ENCODE data around the gene ELAVL1.
"Not testable (repeated sequence)": the region's sequence is repeated elsewhere in the genome, so short reads cannot be mapped to it uniquely, and the experiment has no call there.

Gene ELAVL1

DNA sequence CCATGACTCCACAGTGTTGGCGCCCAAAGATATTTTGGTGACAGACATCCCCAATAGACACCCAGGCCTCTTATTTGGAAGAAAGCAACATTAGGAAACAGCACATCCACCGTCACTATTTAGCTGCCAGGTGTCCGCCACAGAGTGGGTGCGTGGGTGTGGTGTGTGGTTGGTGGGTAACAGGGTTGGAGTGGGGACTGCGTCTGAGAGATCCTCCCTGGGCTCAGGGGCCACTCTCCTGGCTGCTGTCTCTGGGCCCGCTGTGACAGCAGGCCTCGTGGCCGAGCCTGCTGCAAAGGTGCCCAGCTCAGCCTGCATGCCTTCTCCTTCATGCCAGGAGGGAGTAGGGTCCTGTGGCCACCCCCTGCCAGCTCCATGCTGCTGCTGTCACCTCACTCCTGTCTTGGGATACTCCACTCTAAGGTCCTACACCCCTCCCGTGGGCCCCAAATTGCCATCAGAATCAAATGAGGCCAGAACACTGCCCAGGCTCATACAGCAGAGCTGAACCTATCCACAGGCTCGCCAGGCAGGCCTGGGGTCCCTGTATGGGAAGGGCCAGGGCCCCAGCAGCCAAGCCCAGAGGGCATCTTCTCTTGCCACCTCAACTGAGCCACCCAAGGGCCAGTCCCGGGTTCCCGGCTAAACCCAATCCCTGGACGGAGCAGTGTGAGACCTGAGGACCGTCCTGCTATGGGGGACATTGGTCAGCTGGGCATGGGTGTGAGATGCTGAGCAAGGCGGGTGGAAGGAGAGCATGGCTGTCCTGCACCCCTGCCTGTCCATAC is 37.2 kb downstream of the ELAVL1 start:
- no peak for DNase-seq

DNA sequence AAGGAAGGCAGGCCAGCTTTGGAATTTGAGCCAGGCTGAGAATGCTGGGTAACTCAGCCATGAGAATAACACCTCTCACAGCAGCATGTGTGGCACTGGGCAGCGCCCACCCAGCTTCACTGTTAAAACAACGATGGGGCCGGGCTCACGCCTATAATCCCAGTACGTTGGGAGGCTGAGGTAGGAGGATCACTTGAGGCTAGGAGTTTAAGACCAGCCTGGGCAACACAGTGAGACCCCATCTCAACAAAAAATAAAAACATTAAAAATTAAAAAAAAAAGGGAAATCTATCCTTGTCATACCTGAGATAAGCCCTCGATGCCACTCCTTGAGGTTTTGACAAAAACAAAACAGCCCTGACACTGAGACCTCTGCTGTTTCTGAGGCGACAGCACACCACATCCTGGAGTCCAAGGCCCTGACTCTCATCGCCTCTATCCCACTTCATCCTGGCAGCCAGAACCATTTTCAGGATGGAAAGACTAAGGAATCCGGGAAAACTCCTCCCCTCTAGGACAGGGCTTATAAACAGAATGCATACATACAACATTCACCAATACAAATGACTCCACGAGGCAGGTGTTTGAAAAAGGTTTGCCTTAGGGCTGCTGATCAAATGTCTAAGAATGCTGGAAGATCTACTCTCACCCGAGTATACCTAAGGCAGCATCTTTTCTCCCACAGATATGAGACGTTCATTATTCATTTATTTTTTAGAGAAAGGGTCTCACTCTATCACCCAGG is 39.3 kb downstream of the ELAVL1 start:
- no peak for DNase-seq

DNA sequence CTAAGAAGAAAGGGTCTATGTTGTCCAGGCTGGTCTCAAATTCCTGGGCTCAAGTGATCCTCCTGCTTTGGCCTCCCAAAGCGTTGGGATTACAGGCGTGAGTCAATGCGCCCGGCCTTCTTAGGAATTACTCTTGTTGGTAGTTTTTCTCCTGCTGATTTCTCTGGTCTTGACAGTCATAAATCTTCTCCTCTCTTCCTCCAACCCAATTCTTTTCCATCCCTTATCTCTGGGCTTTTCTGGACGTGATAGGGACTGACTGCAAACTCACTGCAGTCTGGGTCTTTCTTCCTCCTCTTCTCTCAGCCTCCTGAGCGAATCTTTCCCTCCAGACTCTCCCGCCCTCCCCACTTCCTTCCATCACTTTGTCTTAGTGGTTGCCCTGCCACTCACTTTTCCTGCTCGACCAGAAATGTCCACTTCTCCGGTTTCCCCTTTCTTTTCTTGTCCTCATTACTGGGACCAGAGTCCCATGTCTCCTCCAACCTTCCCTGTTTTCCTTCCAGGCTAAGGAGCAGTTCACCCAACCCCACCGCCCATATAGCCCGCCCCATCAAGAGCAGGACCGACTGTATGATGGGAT is 40.1 kb downstream of the ELAVL1 start:
- no peak for DNase-seq

DNA sequence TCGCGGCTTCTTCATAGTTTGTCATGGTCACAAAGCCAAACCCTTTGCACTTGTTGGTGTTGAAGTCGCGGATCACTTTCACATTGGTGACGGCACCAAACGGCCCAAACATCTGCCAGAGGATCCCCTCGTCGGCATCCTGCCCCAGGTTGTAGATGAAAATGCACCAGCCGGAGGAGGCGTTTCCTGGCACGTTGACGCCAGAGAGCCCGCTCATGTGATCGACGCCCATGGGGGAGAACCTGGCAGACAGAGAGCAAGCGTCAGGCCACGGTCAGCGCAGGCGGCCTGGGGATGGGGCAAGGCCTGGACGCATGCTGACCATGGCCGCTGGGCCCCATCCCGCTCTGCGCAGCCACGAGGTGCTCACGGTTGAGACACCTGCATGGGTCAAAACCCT is 41.9 kb downstream of the ELAVL1 start:
- no peak for DNase-seq

DNA sequence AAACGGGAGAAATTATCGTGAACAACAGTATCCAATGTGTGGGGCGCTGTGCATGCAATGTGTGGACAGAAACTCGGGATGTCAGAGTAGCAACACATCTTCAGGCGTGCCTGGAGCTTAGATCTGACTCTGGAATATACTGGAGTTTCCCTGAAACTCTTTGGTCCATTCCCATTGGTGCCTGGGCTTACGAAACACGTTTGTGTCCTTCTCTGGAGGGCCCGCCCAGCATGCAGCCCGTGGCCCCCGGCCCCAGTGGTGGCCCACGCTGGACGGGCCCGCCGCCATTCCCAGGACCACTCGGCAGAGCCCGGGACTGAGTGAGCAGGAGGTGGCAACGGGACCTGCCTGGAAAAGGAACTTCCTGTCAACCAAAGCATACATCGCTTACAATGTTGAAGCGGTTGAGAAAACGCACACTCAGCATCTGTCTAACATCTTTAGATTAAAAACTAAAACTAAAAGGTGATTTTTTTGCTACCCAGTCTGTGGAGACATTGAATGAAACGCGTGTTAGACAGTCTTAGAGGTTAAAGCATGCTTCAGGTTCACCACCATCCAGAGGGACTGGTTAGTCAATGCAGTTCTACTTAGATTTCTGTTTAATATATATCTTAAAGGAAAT is 42.7 kb downstream of the ELAVL1 start:
- no peak for DNase-seq

DNA sequence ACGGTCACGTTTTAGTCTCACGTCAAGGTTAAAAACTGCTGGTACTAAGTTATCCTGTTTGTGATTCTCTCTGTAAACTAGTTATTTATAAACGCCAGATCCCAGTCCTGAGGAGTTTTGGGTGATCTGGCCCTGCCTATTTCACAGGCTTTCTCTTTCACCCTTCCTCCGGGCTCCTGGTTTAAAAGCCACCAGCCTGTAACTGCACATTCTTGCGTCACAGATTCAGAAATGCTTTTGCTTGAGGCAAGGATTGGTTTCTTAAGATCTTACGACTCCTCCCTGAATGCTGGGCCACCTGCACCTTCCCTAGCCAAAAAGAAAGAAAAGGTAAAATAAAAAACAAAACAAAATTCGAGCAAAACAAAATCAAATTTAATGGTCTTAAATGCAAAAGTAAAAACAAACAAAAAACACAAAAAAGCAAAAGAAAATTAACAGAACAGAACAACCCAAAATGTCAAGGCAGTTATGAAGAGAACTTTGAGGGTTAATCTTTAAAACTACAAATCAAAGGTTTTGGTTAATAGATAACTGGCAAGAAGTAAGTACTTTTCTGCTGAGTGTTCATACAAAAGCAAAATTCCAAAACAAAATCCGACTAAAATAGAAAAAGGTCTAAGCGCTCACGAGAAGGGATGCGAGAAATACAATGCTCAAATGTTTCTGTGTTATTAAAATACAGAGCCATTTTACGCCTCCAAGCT is 43.4 kb downstream of the ELAVL1 start:
- DNase-seq, result no peak

DNA sequence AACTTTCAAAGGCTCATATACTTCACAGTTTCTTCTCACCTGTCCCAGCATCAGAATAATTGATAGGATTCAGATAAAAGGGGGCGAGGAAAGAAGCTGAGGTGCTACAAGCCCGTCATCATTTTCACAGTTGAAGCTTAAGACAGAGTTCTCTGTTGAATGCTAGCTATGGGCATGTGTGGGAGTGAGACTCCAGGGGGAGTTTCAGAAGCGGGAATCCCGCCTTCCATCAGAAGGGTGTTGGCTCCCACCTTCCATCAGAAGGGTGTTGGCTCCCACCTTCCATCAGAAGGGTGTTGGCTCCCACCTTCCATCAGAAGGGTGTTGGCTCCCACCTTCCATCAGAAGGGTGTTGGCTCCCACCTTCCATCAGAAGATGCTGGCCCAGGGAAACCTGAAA is 44.4 kb downstream of the ELAVL1 start:
- DNase-seq, result not testable (repeated sequence)

DNA sequence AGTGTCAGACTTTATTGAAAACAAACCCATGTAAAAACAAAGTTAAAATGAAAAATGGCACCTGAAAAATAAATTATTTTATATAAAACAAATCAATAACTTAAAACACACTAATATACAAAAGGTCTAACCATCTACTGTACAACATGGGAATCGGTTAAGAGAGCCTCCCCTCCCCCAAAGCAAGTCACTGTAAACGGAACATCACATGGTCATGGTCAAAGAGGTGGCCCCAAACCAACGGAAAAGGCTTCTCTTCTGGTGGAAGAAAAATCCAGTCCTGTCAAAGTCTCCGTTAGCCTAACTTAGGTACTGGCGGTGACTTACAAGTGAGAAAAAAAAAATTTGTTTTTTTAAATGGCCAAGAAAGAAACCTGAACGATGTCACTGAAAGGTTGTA is 46.2 kb downstream of the ELAVL1 start:
- no peak for DNase-seq

DNA sequence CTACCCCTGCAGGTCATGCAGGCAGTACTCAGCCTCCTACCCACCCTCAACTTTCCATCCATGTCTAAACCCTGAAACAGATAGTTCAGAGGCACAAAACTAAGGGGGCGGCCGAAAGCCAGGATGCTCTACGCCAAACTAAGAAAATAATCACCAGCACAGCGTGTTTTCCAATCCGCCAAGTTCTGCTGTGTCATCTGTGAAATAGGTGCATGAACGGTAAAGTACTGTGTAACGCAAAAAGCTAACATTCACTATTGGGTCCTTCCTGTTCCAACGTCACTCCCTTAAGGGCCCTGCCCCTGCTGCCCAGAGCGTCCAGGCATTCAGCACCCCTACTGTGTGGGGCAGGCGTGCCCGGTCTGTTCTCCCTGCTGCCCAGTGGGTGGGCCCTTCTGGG is 49.7 kb downstream of the ELAVL1 start:
- no peak for DNase-seq

DNA sequence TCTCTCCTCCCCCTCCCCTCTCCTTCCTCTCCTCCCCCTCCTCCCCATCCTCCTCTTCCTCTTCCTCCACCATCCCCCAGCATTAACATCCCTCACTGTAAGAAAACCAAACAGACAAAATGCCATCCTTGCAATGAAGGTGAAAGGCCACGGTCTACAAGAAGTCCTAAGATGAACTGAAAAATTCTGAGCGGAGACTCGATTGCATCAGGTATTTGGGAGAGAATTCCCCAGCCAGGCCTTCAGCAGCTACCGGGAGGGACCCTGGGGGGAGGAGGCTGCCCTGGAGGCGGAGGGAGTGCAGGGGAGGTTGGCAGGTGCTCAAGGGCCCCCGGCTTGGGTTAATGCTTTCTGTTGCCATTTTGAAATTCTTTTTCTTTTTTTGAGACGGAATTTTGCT is 51.9 kb downstream of the ELAVL1 start:
- DNase-seq, result no peak

DNA sequence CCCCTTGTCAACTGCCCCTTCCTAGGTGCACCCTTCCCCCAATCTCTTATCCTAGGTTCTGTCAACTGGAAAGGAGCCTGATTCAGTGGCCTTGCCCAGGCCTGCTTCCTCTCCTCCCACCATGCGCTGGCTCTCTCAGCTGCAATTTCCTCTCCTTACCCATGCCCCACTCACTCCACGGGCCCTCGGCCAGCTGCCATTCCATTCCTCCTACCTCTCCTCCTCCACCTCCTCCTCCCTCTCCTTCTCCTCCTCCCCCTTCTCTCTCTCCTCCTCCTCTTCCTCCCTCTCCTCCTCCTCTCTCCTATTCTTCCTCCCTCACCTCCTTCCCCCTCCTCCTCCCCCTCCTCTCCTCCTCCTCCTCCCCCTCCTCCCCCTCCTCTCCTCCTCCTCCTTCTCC is 52.4 kb downstream of the ELAVL1 start:
- DNase-seq, result no peak

DNA sequence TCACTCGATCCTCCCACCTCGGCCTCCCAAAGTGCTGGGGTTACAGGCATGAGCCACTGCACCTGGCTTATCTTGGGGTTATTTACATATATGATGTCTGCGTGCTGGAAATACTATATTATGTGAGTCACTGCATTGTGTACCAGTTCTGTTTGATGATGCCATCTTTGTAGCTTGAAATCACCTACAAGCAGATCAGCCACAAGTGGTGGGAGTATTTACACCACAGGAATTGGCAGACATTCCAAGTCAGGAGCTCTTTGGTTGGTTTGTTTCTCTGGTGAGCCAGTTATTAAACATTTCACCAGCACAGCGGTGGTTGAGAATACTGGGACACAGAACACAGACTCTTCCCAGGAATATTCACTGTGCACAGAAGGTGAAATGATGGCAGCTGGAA is 57.5 kb downstream of the ELAVL1 start:
- DNase-seq, result no peak

DNA sequence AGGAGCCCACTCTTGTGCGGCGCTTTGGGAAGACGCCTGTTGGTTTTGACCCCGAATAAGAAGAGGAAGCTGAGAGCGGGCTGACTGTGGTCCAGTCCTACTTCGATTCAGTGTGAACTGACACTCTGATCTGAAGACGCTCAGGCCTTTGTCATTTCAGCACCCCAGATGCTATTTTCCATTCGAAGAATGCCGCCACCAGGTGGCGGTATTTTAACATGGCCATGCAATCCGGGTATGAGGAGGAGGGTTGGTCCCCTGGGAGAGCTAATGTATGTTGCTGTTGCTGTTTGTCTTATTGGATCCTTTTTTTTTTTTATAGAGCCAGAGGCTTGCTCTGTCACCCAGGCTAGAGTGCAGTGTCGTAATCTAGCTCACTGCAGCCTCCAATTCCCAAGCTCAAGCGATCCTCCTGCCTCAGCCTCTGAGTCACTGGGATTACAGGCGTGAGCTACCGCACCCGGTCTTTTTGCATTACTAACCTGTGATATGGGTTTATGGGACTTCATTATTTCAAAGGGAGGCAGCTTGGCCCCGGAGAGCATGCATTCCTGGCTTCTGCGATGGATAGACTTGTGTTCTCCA is 61.2 kb downstream of the ELAVL1 start:
- no peak for DNase-seq

DNA sequence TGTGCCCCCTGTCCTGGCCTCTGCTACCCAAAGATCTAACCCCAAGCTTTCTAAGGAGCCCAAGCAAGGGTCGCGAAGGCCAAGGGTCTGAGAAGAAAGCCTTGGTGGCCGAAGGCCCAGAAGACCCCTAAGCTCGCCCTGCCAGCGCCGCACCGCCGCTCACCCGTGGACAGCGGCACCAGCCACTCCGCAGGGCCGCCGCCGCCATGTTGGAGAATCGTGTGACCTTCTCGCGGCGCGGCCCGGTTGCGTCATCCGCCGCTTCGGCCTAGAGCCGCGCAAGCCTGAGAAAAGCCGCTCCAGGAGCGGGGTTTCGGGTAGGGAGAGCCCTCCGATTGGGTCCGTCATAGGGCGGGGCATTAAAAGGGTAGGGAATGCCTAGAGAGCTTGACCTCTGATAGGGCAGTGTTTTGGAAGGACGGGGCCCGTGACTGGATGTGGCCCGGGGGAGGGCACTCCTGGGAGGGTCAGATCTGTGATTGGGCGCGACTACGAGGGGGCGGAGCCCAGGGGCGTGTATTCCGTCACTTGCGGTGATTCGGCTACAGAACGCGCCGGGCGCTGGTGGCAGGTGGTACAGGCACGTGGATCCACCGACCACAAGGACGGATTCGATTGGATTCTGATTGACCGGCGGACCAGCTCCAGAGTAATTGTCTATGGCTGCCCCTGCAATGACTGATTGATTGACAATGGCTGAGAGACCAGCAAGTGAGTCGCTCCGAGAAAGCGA is 61.8 kb downstream of the ELAVL1 start, which contains the start of gene TIMM44:
Gene TIMM44, minus strand, starts transcription at position 223 of the 733 bp plus-strand sequence. Its CDS starts 15 bp downstream, at position 208.
- peak; percentile 94 for DNase-seq

DNA sequence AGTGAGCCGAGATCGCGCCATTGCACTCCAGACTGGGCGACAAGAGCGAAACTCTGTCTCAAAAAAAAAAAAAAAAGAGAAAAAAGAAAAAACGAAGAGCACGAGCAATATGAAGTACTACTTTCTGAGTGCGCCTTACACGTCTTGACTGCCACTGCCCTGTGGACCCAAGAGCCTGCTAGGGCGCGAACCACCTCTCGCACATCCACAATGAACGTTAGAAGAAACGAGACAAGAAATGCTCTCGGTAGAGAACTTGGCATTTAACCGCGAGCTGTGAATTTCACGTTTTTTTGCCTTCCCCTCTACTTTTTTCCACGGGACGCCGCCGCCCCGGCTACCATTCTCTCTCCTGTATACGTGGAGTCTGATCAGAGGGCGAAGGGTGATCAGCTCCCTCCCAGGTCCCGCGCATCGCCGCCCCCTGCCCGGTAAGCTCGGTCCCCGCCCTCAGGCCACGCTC is 62.4 kb downstream of the ELAVL1 start:
- no peak for DNase-seq

DNA sequence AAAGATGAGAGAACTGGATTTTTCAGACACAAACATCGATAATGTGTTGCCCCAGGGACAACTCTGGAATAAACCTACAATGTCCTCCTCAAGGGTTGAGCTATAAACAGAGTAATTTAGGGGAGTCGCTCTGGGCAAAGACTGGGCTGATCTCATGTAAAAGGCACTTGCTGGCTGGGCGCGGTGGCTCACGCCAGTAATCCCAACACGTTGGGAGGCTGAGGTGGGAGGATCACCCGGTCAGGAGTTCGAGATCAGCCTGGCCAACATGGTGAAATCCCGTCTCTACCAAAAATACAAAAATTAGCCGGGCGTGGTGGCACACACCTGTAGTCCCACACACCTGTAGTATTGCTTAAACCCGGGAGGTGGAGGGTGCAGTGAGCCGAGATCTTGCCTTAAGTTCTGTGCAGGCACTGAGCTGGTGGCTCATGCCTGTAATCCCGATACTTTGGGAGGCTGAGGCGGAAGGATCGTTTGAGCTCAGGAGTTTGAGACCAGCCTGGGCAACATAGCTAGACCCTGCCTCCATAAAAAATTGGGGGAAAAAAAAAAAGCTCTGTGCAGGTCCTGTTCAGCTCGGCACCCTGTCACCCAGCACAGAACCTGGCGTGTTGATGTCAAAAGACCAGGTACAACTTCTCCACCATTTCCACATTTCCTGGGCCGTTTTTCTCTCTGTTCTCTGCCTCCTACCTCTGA is 63.4 kb downstream of the ELAVL1 start:
- no peak for DNase-seq

DNA sequence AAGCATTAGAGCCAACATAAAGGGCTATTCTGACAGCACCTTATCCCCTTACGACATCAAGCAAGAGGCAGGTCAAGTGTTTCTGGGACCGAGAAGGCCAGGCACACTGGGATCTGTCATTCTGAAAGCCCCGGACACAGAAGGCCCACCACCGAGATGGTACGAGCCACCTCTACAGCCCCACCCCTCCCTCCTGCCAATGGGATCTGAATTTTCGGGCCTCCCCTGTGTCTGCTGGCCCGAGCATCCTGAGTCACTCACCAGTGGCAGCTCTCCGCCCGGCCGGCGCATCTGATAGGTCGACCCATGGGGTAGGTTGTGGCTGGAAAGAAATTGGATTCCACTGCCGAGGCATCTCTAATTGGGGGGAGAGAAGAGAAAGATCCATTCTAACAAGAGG is 64.6 kb downstream of the ELAVL1 start:
- no peak for DNase-seq

DNA sequence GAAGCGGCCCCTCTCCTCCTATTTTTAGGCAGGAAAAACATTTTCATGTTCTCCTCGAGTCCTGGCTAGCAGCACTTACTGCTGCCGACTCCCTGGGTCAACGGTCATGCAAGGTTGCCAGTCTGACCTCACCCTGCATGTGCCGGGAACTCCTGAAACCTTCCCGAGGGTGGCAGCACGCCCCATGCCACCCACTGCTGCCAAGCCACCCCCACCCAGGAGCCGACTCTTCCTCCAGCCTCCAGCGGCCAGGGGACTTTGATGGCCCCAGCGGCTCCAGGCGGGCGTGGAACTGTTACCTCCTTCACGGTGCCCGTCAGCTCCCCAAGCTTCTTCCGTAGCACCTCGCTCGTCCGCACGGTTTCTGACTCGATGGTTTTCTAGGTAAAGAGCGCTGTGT is 70.7 kb downstream of the ELAVL1 start:
- DNase-seq, result no peak

DNA sequence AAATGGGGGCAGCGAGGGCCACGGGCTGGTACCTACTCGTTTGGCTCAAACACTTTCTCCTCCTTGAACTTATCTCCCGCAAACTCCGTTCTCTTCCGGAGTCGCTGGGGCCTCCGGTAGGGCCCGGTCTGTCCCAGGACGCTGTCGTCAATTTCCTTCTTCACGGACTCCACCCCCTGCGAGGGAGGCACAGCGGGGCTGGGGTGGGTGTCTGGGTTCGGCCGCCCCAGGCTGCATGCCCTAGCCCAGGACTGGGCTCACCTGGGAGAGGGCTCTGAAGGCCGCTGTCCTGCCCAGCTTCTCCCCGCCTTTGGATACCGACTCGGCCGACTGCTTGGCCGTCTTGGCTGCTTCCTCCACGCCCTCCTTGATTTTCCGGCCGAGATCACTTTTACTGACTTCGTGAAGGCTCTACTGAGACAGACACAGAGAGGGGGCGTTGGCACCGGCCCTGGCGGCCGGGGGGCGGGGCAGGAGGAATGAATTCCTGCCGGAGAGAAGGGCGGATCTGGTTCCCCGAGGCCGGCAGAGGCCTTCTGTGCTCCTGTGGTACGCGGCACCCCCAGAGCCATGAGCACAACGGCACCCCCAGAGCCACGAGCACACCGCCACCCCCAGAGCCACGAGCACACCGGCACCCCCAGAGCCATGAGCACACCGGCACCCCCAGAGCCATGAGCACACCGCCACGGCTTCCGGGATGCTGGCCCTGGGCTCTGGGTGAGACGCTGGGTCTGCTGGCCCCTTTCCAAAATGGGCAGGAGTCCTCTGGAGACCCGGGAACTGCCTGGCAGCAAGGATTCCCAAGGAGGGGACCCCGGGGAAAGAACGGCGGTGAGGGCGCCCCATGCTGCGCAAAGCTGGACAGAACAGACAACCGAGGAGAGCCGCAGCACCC is 71.4 kb downstream of the ELAVL1 start:
- DNase-seq, result no peak

DNA sequence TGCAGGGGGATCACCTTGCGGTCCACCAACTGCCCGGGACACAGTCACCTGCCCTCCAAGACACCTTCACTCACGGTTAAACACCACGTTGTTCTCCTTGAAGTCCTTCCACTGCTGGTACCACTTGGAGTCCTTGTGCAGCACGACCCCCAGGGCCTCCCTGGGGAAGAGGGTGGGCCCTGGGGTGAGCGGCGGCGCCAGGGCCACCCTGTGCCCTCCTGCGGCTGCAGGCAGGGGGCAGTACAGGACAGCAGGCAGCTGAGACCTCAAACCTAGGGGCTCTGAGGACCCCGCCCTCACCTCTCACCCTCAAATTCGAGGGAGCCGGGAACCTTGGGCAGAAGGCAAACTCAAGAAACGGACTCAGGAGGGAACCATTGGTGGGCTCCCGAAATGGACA is 72.0 kb downstream of the ELAVL1 start:
- DNase-seq, result no peak
